Brain microvascular endothelial cell (primary cell): ENCODE measurements around the gene GALNT9.

Source experiments
- DNase-seq: peaks from one replicate; pipeline ENCODE4 v3.0.0-alpha.2; 2020
- H3K27ac ChIP-seq: fragments of 250-450 bp; sonication (Bioruptor Pico); 2 replicates; pipeline ENCODE4 v1.5.1; 2020; ENCODE audit warnings: mild to moderate bottlenecking, moderate library complexity
- H3K27me3 ChIP-seq: fragments of 250-450 bp; sonication (Bioruptor Pico); replicated peaks from 2 replicates; pipeline ENCODE4 v1.5.1; 2020; ENCODE audit warnings: mild to moderate bottlenecking
- H3K36me3 ChIP-seq: fragments of 250-450 bp; sonication (Bioruptor Pico); replicated peaks from 2 replicates; pipeline ENCODE4 v1.5.1; 2020; ENCODE audit warnings: mild to moderate bottlenecking
- H3K4me3 ChIP-seq: 2 replicates; pipeline ENCODE4 v1.5.1; 2011; ENCODE audit warnings: low read depth, mild to moderate bottlenecking, control low read depth, low read length, moderate library complexity
- CTCF ChIP-seq: IDR thresholded peaks from 2 replicates; pipeline ENCODE4 v1.5.1; 2011; ENCODE audit warnings: low read depth, mild to moderate bottlenecking, moderate library complexity, low read length, control low read depth, inconsistent platforms; ENCODE audit errors: missing control alignments
- in situ Hi-C: cut with HindIII; loops from 2 replicates; pipeline ENCODE4 v1.10.0; 2017; ENCODE audit warnings: low sequenced_read_pairs, low pct_ligation_motif_present

Gene GALNT9

GRCh38 chr12:132321321-132322118, 7.9 kb downstream of the GALNT9 start:
- no peak overlapping the region for H3K4me3 ChIP-seq
- H3K27ac ChIP-seq = no peak overlapping the region
- DNase-seq = no peak
- peaks cover 17% of the 10 kb centered on the region for H3K27me3 ChIP-seq
- no peaks in the 10 kb centered on the region for H3K36me3 ChIP-seq
- no peak for TF ChIP-seq CTCF
- in situ Hi-C loops = loop anchor here (5.0 kb wide), 1 partner anchor 39 kb away; no protein-coding TSS in a partner anchor

GRCh38 chr12:132320767-132321211, 8.6 kb downstream of the GALNT9 start:
- Histone ChIP-seq H3K27ac (no peak overlapping the region), H3K36me3 (no peaks in the 10 kb centered on the region), H3K4me3 (no peak overlapping the region), H3K27me3 (peaks cover 17% of the 10 kb centered on the region)
- in situ Hi-C loops = loop anchor here (5.0 kb wide), 1 partner anchor 38 kb away; no protein-coding TSS in a partner anchor
- DNase-seq = no peak
- no peak for TF ChIP-seq CTCF

- DNase-seq = no peak
These were observed 9.3 kb downstream of the GALNT9 start for GRCh38 chr12:132319991-132320570.

GRCh38 chr12:132319359-132319950, 9.9 kb downstream of the GALNT9 start:
- H3K27ac ChIP-seq = no peak overlapping the region
- in situ Hi-C loops = no loop called here
- no peaks in the 10 kb centered on the region for H3K36me3 ChIP-seq
- H3K27me3 ChIP-seq = peaks cover 17% of the 10 kb centered on the region
- H3K4me3 ChIP-seq = no peak overlapping the region
- TF ChIP-seq CTCF = no peak
- DNase-seq = no peak

More at GRCh38 chr12:132319991-132320570, 9.3 kb downstream of the GALNT9 start:
- Histone ChIP-seq H3K27me3 (peaks cover 17% of the 10 kb centered on the region), H3K36me3 (no peaks in the 10 kb centered on the region), H3K4me3 (no peak overlapping the region), H3K27ac (no peak overlapping the region)
- no peak for TF ChIP-seq CTCF
- in situ Hi-C loops = loop anchor here (5.0 kb wide), 1 partner anchor 38 kb away; no protein-coding TSS in a partner anchor

GRCh38 chr12:132318618-132319033, 10.8 kb downstream of the GALNT9 start:
- in situ Hi-C loops = no loop called here
- H3K36me3 ChIP-seq = no peaks in the 10 kb centered on the region

More at GRCh38 chr12:132318618-132319033, 10.8 kb downstream of the GALNT9 start:
- TF ChIP-seq CTCF = no peak
- peaks cover 11% of the 10 kb centered on the region for H3K27me3 ChIP-seq
- no peak for DNase-seq
- no peak overlapping the region for H3K27ac ChIP-seq
- H3K4me3 ChIP-seq = no peak overlapping the region
